OCI-LY1 (cell line): ENCODE results near the gene TCERG1L.

Source experiments
- CTCF ChIP-seq: fragments of 200-600 bp; sonication (generic), shearing (Covaris generic); IDR thresholded peaks from 2 replicates; pipeline ENCODE4 v1.5.1; 2017; ENCODE audit warnings: mild to moderate bottlenecking, antibody characterized with exemption, low read length, moderate library complexity, mixed read lengths
- EZH2 ChIP-seq: fragments of 200-600 bp; sonication (generic), shearing (Covaris generic); IDR thresholded peaks from 2 replicates; pipeline ENCODE4 v1.8.0; 2017; ENCODE audit warnings: borderline replicate concordance, mixed run types, mild to moderate bottlenecking, antibody characterized with exemption, low read length, moderate library complexity, mixed read lengths

- TF ChIP-seq EZH2 (no peak), CTCF (no peak)
Measured at GRCh38 chr10:131128731-131129130, 182.8 kb downstream of the TCERG1L start.
